ENCODE measurements around the gene HOXB9.

Gene HOXB9

GRCh38 chr17:48622857-48623256 is 3.3 kb downstream of the HOXB9 start:
- no peak for DNase-seq

- no peak for DNase-seq
These were observed 4.5 kb downstream of the HOXB9 start for GRCh38 chr17:48621410-48622392.

GRCh38 chr17:48620461-48621139 is 5.6 kb downstream of the HOXB9 start:
- DNase-seq = no peak

GRCh38 chr17:48619826-48620449 is 6.2 kb downstream of the HOXB9 start:
- no peak for DNase-seq

GRCh38 chr17:48618256-48618896 is 7.8 kb downstream of the HOXB9 start:
- peak; percentile 82 for DNase-seq

GRCh38 chr17:48617471-48618255 is 8.5 kb downstream of the HOXB9 start:
- DNase-seq = no peak

GRCh38 chr17:48616717-48617470 is 9.3 kb downstream of the HOXB9 start:
- DNase-seq = no peak

GRCh38 chr17:48615963-48616716 is 10.0 kb downstream of the HOXB9 start:
- no peak for DNase-seq

- DNase-seq = no peak
These were observed 10.9 kb downstream of the HOXB9 start, which contains the start of gene HOXB8 for GRCh38 chr17:48615047-48615962. Gene HOXB8, minus strand, starts transcription at chr17:48615292. Its CDS starts 588 bp downstream, at chr17:48614704.

- DNase-seq = no peak
These were observed 12.1 kb downstream of the HOXB9 start for GRCh38 chr17:48613862-48614694.

GRCh38 chr17:48612854-48613691 is 13.1 kb downstream of the HOXB9 start:
- DNase-seq = peak; percentile 50

- no peak for DNase-seq
These were observed 13.7 kb downstream of the HOXB9 start for GRCh38 chr17:48612456-48612853.

- DNase-seq = no peak
These were observed 14.3 kb downstream of the HOXB9 start for GRCh38 chr17:48611681-48612455.

- DNase-seq = no peak
These were observed 14.9 kb downstream of the HOXB9 start for GRCh38 chr17:48611213-48611612.

GRCh38 chr17:48610282-48611211 is 15.6 kb downstream of the HOXB9 start, which contains the start of gene HOXB7:
Gene HOXB7, minus strand, starts transcription at chr17:48611017. Its CDS starts 99 bp downstream, at chr17:48610918.
- DNase-seq = peak; percentile 66

Data from activated CD4-positive, alpha-beta T cell treated with anti-CD3 and anti-CD28 coated beads, Interleukin-2, amount 50 U/mL, for 16 hours (primary cell).